Measurements from ENCODE around the gene SLC9C2.
"Not testable (repeated sequence)": the region's sequence is repeated elsewhere in the genome, so short reads cannot be mapped to it uniquely, and the experiment has no call there.

Gene SLC9C2

GRCh38 chr1:173478094-173478674 is 124.7 kb downstream of the SLC9C2 start:
- no peak for DNase-seq

GRCh38 chr1:173477286-173478093 is 125.4 kb downstream of the SLC9C2 start, which contains the start of gene PRDX6:
Gene PRDX6, plus strand, starts transcription at chr1:173477335. Its CDS starts 63 bp downstream, at chr1:173477398.
- peak; percentile 76 for DNase-seq

- DNase-seq = peak; percentile 76
These were observed 126.1 kb downstream of the SLC9C2 start for GRCh38 chr1:173476665-173477285.

- DNase-seq = no peak
These were observed 126.6 kb downstream of the SLC9C2 start for GRCh38 chr1:173476197-173476664.

GRCh38 chr1:173475564-173476196 is 127.2 kb downstream of the SLC9C2 start:
- no peak for DNase-seq

- DNase-seq = not testable (repeated sequence)
These were observed 128.0 kb downstream of the SLC9C2 start for GRCh38 chr1:173474780-173475421.

GRCh38 chr1:173474097-173474779 is 128.6 kb downstream of the SLC9C2 start:
- no peak for DNase-seq

- no peak for DNase-seq
These were observed 129.3 kb downstream of the SLC9C2 start for GRCh38 chr1:173473599-173474011.

- no peak for DNase-seq
These were observed 132.3 kb downstream of the SLC9C2 start for GRCh38 chr1:173470608-173471007.

GRCh38 chr1:173469656-173470055 is 133.2 kb downstream of the SLC9C2 start:
- DNase-seq = no peak

- DNase-seq = no peak
These were observed 135.4 kb downstream of the SLC9C2 start for GRCh38 chr1:173467426-173467825.

GRCh38 chr1:173464185-173464584 is 138.7 kb downstream of the SLC9C2 start:
- not testable (repeated sequence) for DNase-seq

GRCh38 chr1:173462666-173463065 is 140.2 kb downstream of the SLC9C2 start:
- not testable (repeated sequence) for DNase-seq

- no peak for DNase-seq
These were observed 143.0 kb downstream of the SLC9C2 start for GRCh38 chr1:173459885-173460284.

GRCh38 chr1:173454966-173455524 is 147.8 kb downstream of the SLC9C2 start:
- no peak for DNase-seq

- DNase-seq = no peak
These were observed 148.9 kb downstream of the SLC9C2 start for GRCh38 chr1:173453982-173454381.

- no peak for DNase-seq
These were observed 150.9 kb downstream of the SLC9C2 start for GRCh38 chr1:173451981-173452380.

Data from SIG-M5 (cell line).